MM.1S (cell line): ENCODE measurements around the gene GFPT2.

ENCODE experiments used
- DNase-seq: peaks from one replicate; pipeline ENCODE4 v3.0.0-alpha.2; 2015
- H2AFZ ChIP-seq: fragments of 300-600 bp; sonication (generic); 2 replicates; pipeline ENCODE4 v1.6.0; 2016; ENCODE audit warnings: antibody characterized with exemption, low read length
- H3F3A ChIP-seq: fragments of 300-600 bp; sonication (generic); 2 replicates; pipeline ENCODE4 v1.6.1; 2016; ENCODE audit warnings: mild to moderate bottlenecking, antibody characterized with exemption, low read length, moderate library complexity, mixed read lengths; ENCODE audit not compliant: insufficient read depth
- H3K27ac ChIP-seq: fragments of 300-600 bp; sonication (generic); 2 replicates; pipeline ENCODE4 v1.5.1; 2016; ENCODE audit warnings: mild to moderate bottlenecking, low read length
- H3K27me3 ChIP-seq: fragments of 300-600 bp; sonication (generic); replicated peaks from 2 replicates; pipeline ENCODE4 v1.6.0; 2016; ENCODE audit warnings: low read length; ENCODE audit not compliant: insufficient read depth
- H3K36me3 ChIP-seq: fragments of 300-600 bp; sonication (generic); replicated peaks from 2 replicates; pipeline ENCODE4 v1.6.1; 2016; ENCODE audit warnings: mild to moderate bottlenecking, low read length, mixed read lengths; ENCODE audit not compliant: insufficient read depth
- H3K4me1 ChIP-seq: fragments of 300-600 bp; sonication (generic); 2 replicates; pipeline ENCODE4 v1.6.1; 2016; ENCODE audit warnings: low read length, mixed read lengths
- H3K4me2 ChIP-seq: fragments of 300-600 bp; sonication (generic); 2 replicates; pipeline ENCODE4 v1.6.0; 2016; ENCODE audit warnings: low read depth, low read length
- H3K4me3 ChIP-seq: fragments of 300-600 bp; sonication (generic); 2 replicates; pipeline ENCODE4 v1.5.1; 2016; ENCODE audit warnings: low read length, mixed read lengths
- H3K79me2 ChIP-seq: fragments of 300-600 bp; sonication (generic); 2 replicates; pipeline ENCODE4 v1.6.1; 2016; ENCODE audit warnings: mixed run types, low read length, mixed read lengths
- H3K9ac ChIP-seq: fragments of 300-600 bp; sonication (generic); 2 replicates; pipeline ENCODE4 v1.6.1; 2016; ENCODE audit warnings: low read length, mixed read lengths
- H3K9me2 ChIP-seq: fragments of 300-600 bp; sonication (generic); replicated peaks from 2 replicates; pipeline ENCODE4 v1.6.1; 2016; ENCODE audit warnings: mild to moderate bottlenecking, low read length, mixed read lengths; ENCODE audit not compliant: insufficient read depth
- H3K9me3 ChIP-seq: fragments of 300-600 bp; sonication (generic); replicated peaks from 2 replicates; pipeline ENCODE4 v1.6.1; 2016; ENCODE audit warnings: mild to moderate bottlenecking, low read length, mixed read lengths; ENCODE audit not compliant: insufficient read depth
- H4K20me1 ChIP-seq: fragments of 300-600 bp; sonication (generic); 2 replicates; pipeline ENCODE4 v1.6.1; 2016; ENCODE audit warnings: mild to moderate bottlenecking, low read length, moderate library complexity, mixed read lengths; ENCODE audit not compliant: insufficient read depth
- CTCF ChIP-seq: fragments of 300-600 bp; sonication (generic); IDR thresholded peaks from 2 replicates; pipeline ENCODE4 v1.5.1; 2016; ENCODE audit warnings: antibody characterized with exemption, low read length, mixed read lengths
- EZH2 ChIP-seq: fragments of 300-600 bp; sonication (generic); optimal IDR thresholded peaks from 2 replicates; pipeline ENCODE3; 2017; ENCODE audit warnings: low read depth, mild to moderate bottlenecking, antibody characterized with exemption, low read length, mixed read lengths
- EZH2phosphoT487 ChIP-seq: fragments of 300-600 bp; sonication (generic); IDR thresholded peaks from 2 replicates; pipeline ENCODE4 v1.6.1; 2018; ENCODE audit warnings: antibody characterized with exemption, low read length

The GFPT2 gene

GRCh38 chr5:180336234-180337020, 16.7 kb downstream of the GFPT2 start:
- Histone ChIP-seq H3K4me3 (no peak overlapping the region), H3K4me1 (no peaks in the 10 kb centered on the region), H3K9ac (no peak overlapping the region), H4K20me1 (no peaks in the 10 kb centered on the region), H3K4me2 (no peak overlapping the region), H3K36me3 (no peaks in the 10 kb centered on the region), H3K27ac (no peak overlapping the region), H3F3A (no peaks in the 10 kb centered on the region), H3K27me3 (peaks cover 53% of the 10 kb centered on the region), H3K9me2 (no peaks in the 10 kb centered on the region), H3K9me3 (no peaks in the 10 kb centered on the region), H3K79me2 (no peaks in the 10 kb centered on the region), H2AFZ (no peak overlapping the region)
- TF ChIP-seq EZH2 (no peak), CTCF (no peak), EZH2phosphoT487 (no peak)
- DNase-seq, result no peak

GRCh38 chr5:180335614-180336233, 17.4 kb downstream of the GFPT2 start:
- H3K4me1 ChIP-seq, result no peaks in the 10 kb centered on the region
- H3K27ac ChIP-seq, result no peak overlapping the region
- H3K4me3 ChIP-seq, result no peak overlapping the region
- no peak for DNase-seq
- H3K9me2 ChIP-seq, result no peaks in the 10 kb centered on the region
- H3K9me3 ChIP-seq, result no peaks in the 10 kb centered on the region
- peaks cover 53% of the 10 kb centered on the region for H3K27me3 ChIP-seq
- H3K36me3 ChIP-seq, result no peaks in the 10 kb centered on the region
- no peaks in the 10 kb centered on the region for H3F3A ChIP-seq
- no peaks in the 10 kb centered on the region for H3K79me2 ChIP-seq
- TF ChIP-seq CTCF, result no peak
- no peak for TF ChIP-seq EZH2
- no peak for TF ChIP-seq EZH2phosphoT487
- no peak overlapping the region for H3K9ac ChIP-seq
- no peak overlapping the region for H2AFZ ChIP-seq
- no peaks in the 10 kb centered on the region for H4K20me1 ChIP-seq
- H3K4me2 ChIP-seq, result no peak overlapping the region

- Histone ChIP-seq H3K4me2 (no peak overlapping the region), H3K9ac (no peak overlapping the region), H3K27ac (no peak overlapping the region), H3K79me2 (no peaks in the 10 kb centered on the region), H3K27me3 (peaks cover 53% of the 10 kb centered on the region), H3K9me2 (no peaks in the 10 kb centered on the region), H3K4me3 (no peak overlapping the region), H3K4me1 (no peaks in the 10 kb centered on the region), H3K36me3 (no peaks in the 10 kb centered on the region), H2AFZ (no peak overlapping the region), H4K20me1 (no peaks in the 10 kb centered on the region), H3K9me3 (no peaks in the 10 kb centered on the region), H3F3A (no peaks in the 10 kb centered on the region)
- TF ChIP-seq CTCF (no peak), EZH2phosphoT487 (no peak), EZH2 (no peak)
- no peak for DNase-seq
Measured at GRCh38 chr5:180334751-180335613, 18.2 kb downstream of the GFPT2 start.
